ENCODE measurements around the gene ENO4.

- TF ChIP-seq CTCF (IDR thresholded peaks at IDR 0.05) (no peak), CREM (CRISPR knock-in tag; IDR thresholded peaks at IDR 0.05) (no peak), ATF1 (CRISPR knock-in tag; IDR thresholded peaks at IDR 0.05) (no peak), JUN (CRISPR knock-in tag; IDR thresholded peaks at IDR 0.05) (no peak), ZNF263 (CRISPR knock-in tag; IDR thresholded peaks at IDR 0.05; ENCODE audit: low read depth) (no peak), GRHL2 (CRISPR knock-in tag; IDR thresholded peaks at IDR 0.05; ENCODE audit: insufficient replicate concordance, severe bottlenecking) (no peak), ZNF232 (CRISPR knock-in tag; IDR thresholded peaks at IDR 0.05) (no peak), ATF6 (CRISPR knock-in tag; IDR thresholded peaks at IDR 0.05) (no peak), SMAD3 (CRISPR knock-in tag; IDR thresholded peaks at IDR 0.05; ENCODE audit: borderline replicate concordance) (no peak), FOXP1 (CRISPR knock-in tag; IDR thresholded peaks at IDR 0.05; ENCODE audit: borderline replicate concordance) (no peak)
These were observed 39.2 kb downstream of the ENO4 start for GRCh38 chr10:116888380-116889055.

All from WTC11 (cell line).